Mesendoderm (in vitro differentiated cells): ENCODE data around the gene PEX19.

Source experiments
- DNase-seq: peaks from one replicate; pipeline ENCODE4 v3.0.0; 2013
- H2AK5ac ChIP-seq: 2 replicates; pipeline ENCODE4 v1.6.1; 2013; ENCODE audit warnings: low read length, inconsistent platforms
- H2BK120ac ChIP-seq: 2 replicates; pipeline ENCODE4 v1.6.1; 2013; ENCODE audit warnings: low read depth, mild to moderate bottlenecking, low read length, moderate library complexity, mixed read lengths
- H2BK15ac ChIP-seq: replicated peaks from 2 replicates; pipeline ENCODE4 v1.6.1; 2013; ENCODE audit warnings: low read depth, mild to moderate bottlenecking, moderate library complexity
- H2BK5ac ChIP-seq: 2 replicates; pipeline ENCODE4 v1.6.1; 2013; ENCODE audit warnings: low read length, inconsistent platforms
- H3K18ac ChIP-seq: 2 replicates; pipeline ENCODE4 v1.6.1; 2013; ENCODE audit warnings: mild to moderate bottlenecking, low read length, mixed read lengths
- H3K23ac ChIP-seq: one replicate; pipeline ENCODE4 v1.6.1; 2013; ENCODE audit warnings: low read length
- H3K27ac ChIP-seq: 2 replicates; pipeline ENCODE4 v1.5.1; 2013; ENCODE audit warnings: low read depth, mild to moderate bottlenecking, inconsistent platforms, low read length, moderate library complexity
- H3K27me3 ChIP-seq: 2 replicates; pipeline ENCODE4 v1.6.1; 2013; ENCODE audit warnings: low read length, control low read depth, mild to moderate bottlenecking, inconsistent platforms; ENCODE audit not compliant: insufficient read depth, poor library complexity
- H3K36me3 ChIP-seq: 2 replicates; pipeline ENCODE4 v1.6.1; 2013; ENCODE audit warnings: low read length, inconsistent platforms; ENCODE audit not compliant: control insufficient read depth, insufficient read depth
- H3K4ac ChIP-seq: one replicate; pipeline ENCODE4 v1.6.1; 2013; ENCODE audit warnings: low read depth, mild to moderate bottlenecking, low read length, moderate library complexity
- H3K4me1 ChIP-seq: 2 replicates; pipeline ENCODE4 v1.6.1; 2013; ENCODE audit warnings: low read depth, low read length, inconsistent platforms; ENCODE audit not compliant: control insufficient read depth
- H3K4me2 ChIP-seq: 2 replicates; pipeline ENCODE4 v1.6.1; 2013; ENCODE audit warnings: low read length
- H3K4me3 ChIP-seq: 2 replicates; pipeline ENCODE4 v1.5.1; 2013; ENCODE audit warnings: mild to moderate bottlenecking, low read length
- H3K56ac ChIP-seq: one replicate; pipeline ENCODE4 v1.6.1; 2013; ENCODE audit warnings: low read length
- H3K79me1 ChIP-seq: 2 replicates; pipeline ENCODE4 v1.6.1; 2013; ENCODE audit warnings: low read length, inconsistent platforms
- H3K79me2 ChIP-seq: 2 replicates; pipeline ENCODE4 v1.6.1; 2013; ENCODE audit warnings: mild to moderate bottlenecking, low read length; ENCODE audit not compliant: control insufficient read depth, insufficient read depth
- H3K9ac ChIP-seq: 2 replicates; pipeline ENCODE4 v1.6.1; 2013; ENCODE audit warnings: low read length, inconsistent platforms
- H4K5ac ChIP-seq: one replicate; pipeline ENCODE4 v1.6.1; 2013; ENCODE audit warnings: low read length
- H4K8ac ChIP-seq: one replicate; pipeline ENCODE4 v1.6.1; 2013; ENCODE audit warnings: low read depth, mild to moderate bottlenecking, control low read depth, low read length, moderate library complexity
- WGBS: extraction: QIAGEN DNeasy Blood & Tissue Kit; methylation state at CpG from one replicate; pipeline ENCODE4 v1.1.7; 2013; ENCODE audit warnings: low lambda C conversion rate, missing lambda C conversion rate; ENCODE audit not compliant: insufficient coverage; ENCODE audit errors: extremely low coverage; 5-methylcytosine and 5-hydroxymethylcytosine counted together

PEX19 gene

GRCh38 chr1:160251011-160251410 is 33.9 kb downstream of the PEX19 start:
- Histone ChIP-seq H3K27me3 (no peaks in the 10 kb centered on the region), H4K5ac (no peak overlapping the region), H3K36me3 (no peaks in the 10 kb centered on the region), H2BK120ac (no peak overlapping the region), H3K27ac (no peak overlapping the region), H3K4me3 (no peak overlapping the region), H3K4ac (no peak overlapping the region), H3K4me2 (no peak overlapping the region), H2AK5ac (no peak overlapping the region), H3K23ac (no peak overlapping the region), H2BK5ac (no peak overlapping the region), H3K4me1 (no peaks in the 10 kb centered on the region), H2BK15ac (no peak overlapping the region), H4K8ac (no peak overlapping the region), H3K56ac (no peak overlapping the region), H3K18ac (no peak overlapping the region), H3K79me2 (peaks cover 9% of the 10 kb centered on the region), H3K9ac (no peak overlapping the region), H3K79me1 (peaks cover 1% of the 10 kb centered on the region)
- no peak for DNase-seq

GRCh38 chr1:160247053-160247452 is 37.9 kb downstream of the PEX19 start:
- no peaks in the 10 kb centered on the region for H3K36me3 ChIP-seq
- peaks cover 9% of the 10 kb centered on the region for H3K79me2 ChIP-seq
- no peak overlapping the region for H3K56ac ChIP-seq
- no peak overlapping the region for H2BK120ac ChIP-seq
- H3K4me3 ChIP-seq: no peak overlapping the region
- no peak overlapping the region for H2BK15ac ChIP-seq
- no peak overlapping the region for H4K5ac ChIP-seq
- H4K8ac ChIP-seq: no peak overlapping the region
- no peak overlapping the region for H2BK5ac ChIP-seq
- no peak overlapping the region for H3K4me2 ChIP-seq
- H2AK5ac ChIP-seq: no peak overlapping the region
- peaks cover 1% of the 10 kb centered on the region for H3K79me1 ChIP-seq
- no peak overlapping the region for H3K18ac ChIP-seq
- H3K27ac ChIP-seq: no peak overlapping the region
- no peak for DNase-seq
- H3K23ac ChIP-seq: no peak overlapping the region
- H3K4ac ChIP-seq: no peak overlapping the region
- no peaks in the 10 kb centered on the region for H3K27me3 ChIP-seq
- no peak overlapping the region for H3K9ac ChIP-seq
- WGBS: no CpG with 5 or more reads among the region's 1 CpG
- no peaks in the 10 kb centered on the region for H3K4me1 ChIP-seq

DNA sequence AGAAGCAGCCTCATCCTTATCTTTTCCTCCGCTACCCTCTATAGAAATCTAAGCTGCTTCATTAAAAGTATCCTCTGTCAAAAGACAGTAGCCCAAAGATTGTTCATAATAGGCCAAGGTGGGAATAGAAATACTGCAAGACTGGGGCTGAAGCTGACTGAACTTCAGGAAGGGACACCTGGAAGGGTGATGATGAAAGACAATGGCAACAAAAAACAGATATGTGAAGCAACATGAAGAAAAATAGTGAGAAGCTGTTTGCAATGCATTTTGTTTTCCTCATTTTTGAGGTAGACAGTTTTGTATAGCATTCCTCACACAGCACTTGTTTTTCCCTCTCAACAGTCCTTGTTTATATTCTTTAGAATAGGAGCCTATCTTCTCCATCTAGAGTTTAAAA is 39.5 kb downstream of the PEX19 start:
- H3K56ac ChIP-seq: no peak overlapping the region
- no peak overlapping the region for H3K4me3 ChIP-seq
- H3K4ac ChIP-seq: no peak overlapping the region
- H4K5ac ChIP-seq: no peak overlapping the region
- no peaks in the 10 kb centered on the region for H3K27me3 ChIP-seq
- H4K8ac ChIP-seq: no peak overlapping the region
- H3K18ac ChIP-seq: no peak overlapping the region
- no peak overlapping the region for H2AK5ac ChIP-seq
- no peaks in the 10 kb centered on the region for H3K4me1 ChIP-seq
- no peak overlapping the region for H3K4me2 ChIP-seq
- no peak overlapping the region for H2BK5ac ChIP-seq
- H3K36me3 ChIP-seq: no peaks in the 10 kb centered on the region
- H3K9ac ChIP-seq: no peak overlapping the region
- H3K23ac ChIP-seq: no peak overlapping the region
- H3K27ac ChIP-seq: no peak overlapping the region
- no peak overlapping the region for H2BK120ac ChIP-seq
- no peak overlapping the region for H2BK15ac ChIP-seq
- WGBS: no CpG with 5 or more reads among the region's 1 CpG
- DNase-seq: no peak
- H3K79me2 ChIP-seq: peaks cover 5% of the 10 kb centered on the region
- no peaks in the 10 kb centered on the region for H3K79me1 ChIP-seq

DNA sequence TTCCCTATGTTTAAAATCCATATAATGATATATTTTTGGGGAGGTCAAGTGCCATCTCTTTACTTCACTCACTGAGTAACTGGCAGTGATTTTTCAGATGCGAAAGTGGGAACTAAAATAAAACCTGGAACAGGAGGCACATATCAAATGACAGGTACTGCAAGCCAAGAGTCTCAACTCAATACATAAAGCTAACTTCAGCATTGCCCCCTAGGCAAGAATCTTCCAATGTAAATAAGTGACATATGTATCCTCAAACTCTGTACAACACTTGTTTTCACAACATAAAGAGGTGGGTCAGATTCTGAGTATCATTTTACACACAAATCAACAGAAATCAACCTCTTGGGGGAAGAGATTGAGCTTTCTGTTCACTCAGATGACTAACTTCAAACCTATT is 40.7 kb downstream of the PEX19 start:
- no peaks in the 10 kb centered on the region for H3K79me1 ChIP-seq
- peaks cover 5% of the 10 kb centered on the region for H3K79me2 ChIP-seq
- no peak overlapping the region for H2BK120ac ChIP-seq
- H3K36me3 ChIP-seq: peaks cover 1% of the 10 kb centered on the region
- no peak overlapping the region for H3K27ac ChIP-seq
- no peak overlapping the region for H4K8ac ChIP-seq
- no peak overlapping the region for H2BK5ac ChIP-seq
- H3K4ac ChIP-seq: no peak overlapping the region
- H3K18ac ChIP-seq: no peak overlapping the region
- no peaks in the 10 kb centered on the region for H3K27me3 ChIP-seq
- no peak overlapping the region for H2AK5ac ChIP-seq
- no peaks in the 10 kb centered on the region for H3K4me1 ChIP-seq
- no CpG with 5 or more reads among the region's 1 CpG for WGBS
- no peak overlapping the region for H2BK15ac ChIP-seq
- no peak overlapping the region for H3K23ac ChIP-seq
- H3K4me2 ChIP-seq: no peak overlapping the region
- H3K9ac ChIP-seq: no peak overlapping the region
- no peak overlapping the region for H4K5ac ChIP-seq
- H3K56ac ChIP-seq: no peak overlapping the region
- H3K4me3 ChIP-seq: no peak overlapping the region
- DNase-seq: no peak

GRCh38 chr1:160243767-160244166 is 41.2 kb downstream of the PEX19 start:
- no peak overlapping the region for H3K4ac ChIP-seq
- H3K27me3 ChIP-seq: no peaks in the 10 kb centered on the region
- H3K27ac ChIP-seq: no peak overlapping the region
- no peak overlapping the region for H3K56ac ChIP-seq
- no peak overlapping the region for H2BK120ac ChIP-seq
- H3K23ac ChIP-seq: no peak overlapping the region
- no peaks in the 10 kb centered on the region for H3K79me1 ChIP-seq
- H3K79me2 ChIP-seq: peaks cover 5% of the 10 kb centered on the region
- no peaks in the 10 kb centered on the region for H3K4me1 ChIP-seq
- H3K36me3 ChIP-seq: peaks cover 2% of the 10 kb centered on the region
- H2BK15ac ChIP-seq: no peak overlapping the region
- H4K5ac ChIP-seq: no peak overlapping the region
- H3K4me2 ChIP-seq: no peak overlapping the region
- no peak overlapping the region for H3K18ac ChIP-seq
- H2AK5ac ChIP-seq: no peak overlapping the region
- H3K4me3 ChIP-seq: no peak overlapping the region
- no peak overlapping the region for H4K8ac ChIP-seq
- no peak for DNase-seq
- no peak overlapping the region for H2BK5ac ChIP-seq
- H3K9ac ChIP-seq: no peak overlapping the region

DNA sequence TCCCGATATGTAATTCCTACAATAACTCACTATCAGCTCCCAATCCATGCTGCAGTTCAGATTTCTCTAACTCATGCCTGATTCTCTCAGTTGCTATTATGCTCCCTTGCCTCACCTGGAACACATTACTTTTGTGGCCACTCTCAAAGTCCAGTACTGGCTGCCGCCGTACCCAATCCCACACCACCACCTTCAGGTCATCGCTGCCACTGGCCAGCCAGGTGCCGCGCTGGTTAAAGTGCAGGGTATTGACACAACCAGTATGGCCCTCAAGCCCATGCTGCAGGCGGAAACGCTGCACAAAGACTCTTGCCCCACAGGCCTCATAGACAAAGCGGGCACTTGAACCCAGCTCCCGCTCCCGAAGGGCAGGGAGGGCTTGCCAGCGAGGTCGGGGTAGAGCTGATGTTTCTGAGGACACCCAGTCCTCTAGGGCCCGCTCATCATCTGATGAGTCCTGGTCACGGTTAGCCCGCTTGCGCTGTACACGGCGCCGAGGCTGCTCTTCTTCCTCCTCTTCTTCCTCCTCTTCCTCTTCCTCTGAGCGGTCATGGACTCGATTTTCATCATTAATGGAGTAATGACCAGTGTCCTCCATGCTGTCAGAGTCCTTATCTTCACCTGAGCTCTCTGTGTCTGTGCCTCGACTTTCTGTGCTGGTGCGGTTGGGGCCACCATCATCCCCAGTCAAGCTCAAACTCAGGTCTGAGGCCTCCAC is 45.2 kb downstream of the PEX19 start:
- H3K36me3 ChIP-seq: peaks cover 3% of the 10 kb centered on the region
- no peak overlapping the region for H2BK5ac ChIP-seq
- DNase-seq: no peak
- H3K56ac ChIP-seq: no peak overlapping the region
- no peak overlapping the region for H3K4ac ChIP-seq
- no peaks in the 10 kb centered on the region for H3K79me2 ChIP-seq
- no peak overlapping the region for H3K4me2 ChIP-seq
- H3K18ac ChIP-seq: no peak overlapping the region
- no peaks in the 10 kb centered on the region for H3K79me1 ChIP-seq
- no peak overlapping the region for H3K27ac ChIP-seq
- H3K4me1 ChIP-seq: no peaks in the 10 kb centered on the region
- H3K27me3 ChIP-seq: no peaks in the 10 kb centered on the region
- H3K9ac ChIP-seq: no peak overlapping the region
- no peak overlapping the region for H2AK5ac ChIP-seq
- H2BK15ac ChIP-seq: no peak overlapping the region
- H3K4me3 ChIP-seq: no peak overlapping the region
- no CpG with 5 or more reads among the region's 24 CpGs for WGBS
- H4K5ac ChIP-seq: no peak overlapping the region
- H2BK120ac ChIP-seq: no peak overlapping the region
- no peak overlapping the region for H3K23ac ChIP-seq
- no peak overlapping the region for H4K8ac ChIP-seq
